Breast epithelium (tissue), 3 donors: ENCODE measurements around the gene LY6G5B.

ENCODE experiments used
- POLR2AphosphoS5 ChIP-seq, 3 donors: sonication (generic); formaldehyde crosslinking; IDR thresholded peaks; one replicate each; pipeline ENCODE4 v1.6.1; 2017; ENCODE audit warnings: antibody characterized with exemption in 3 of 3
- TF ChIP-seq, protein P1 (sequence below), 3 donors: fragments of 450-650 bp; IDR thresholded peaks; one replicate each; pipeline ENCODE4 v1.5.1; 2016 to 2017; ENCODE audit warnings: antibody characterized with exemption in 3 of 3, mild to moderate bottlenecking in 3 of 3, moderate library complexity in 3 of 3

DNA sequence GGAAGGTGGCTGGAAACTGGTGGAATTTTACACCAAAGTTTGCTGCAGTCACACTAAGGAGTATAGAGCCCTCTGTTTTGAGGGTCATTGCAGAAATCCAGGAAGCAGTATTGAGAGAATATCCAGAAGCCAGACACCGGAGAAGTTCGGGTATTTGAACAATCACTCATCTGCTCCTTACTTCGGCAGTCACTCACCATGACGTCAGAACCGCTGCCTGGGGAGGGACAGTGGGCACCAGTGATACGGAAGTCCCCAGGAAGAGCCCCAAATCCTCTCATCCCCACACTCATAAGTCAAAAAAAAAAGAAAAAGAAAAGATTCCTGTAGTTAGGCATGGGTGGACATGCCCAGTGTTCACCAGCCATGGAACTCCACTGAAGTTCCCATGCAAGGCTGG lies 7.1 kb downstream of the LY6G5B start:
- TF ChIP-seq, protein P1, sequence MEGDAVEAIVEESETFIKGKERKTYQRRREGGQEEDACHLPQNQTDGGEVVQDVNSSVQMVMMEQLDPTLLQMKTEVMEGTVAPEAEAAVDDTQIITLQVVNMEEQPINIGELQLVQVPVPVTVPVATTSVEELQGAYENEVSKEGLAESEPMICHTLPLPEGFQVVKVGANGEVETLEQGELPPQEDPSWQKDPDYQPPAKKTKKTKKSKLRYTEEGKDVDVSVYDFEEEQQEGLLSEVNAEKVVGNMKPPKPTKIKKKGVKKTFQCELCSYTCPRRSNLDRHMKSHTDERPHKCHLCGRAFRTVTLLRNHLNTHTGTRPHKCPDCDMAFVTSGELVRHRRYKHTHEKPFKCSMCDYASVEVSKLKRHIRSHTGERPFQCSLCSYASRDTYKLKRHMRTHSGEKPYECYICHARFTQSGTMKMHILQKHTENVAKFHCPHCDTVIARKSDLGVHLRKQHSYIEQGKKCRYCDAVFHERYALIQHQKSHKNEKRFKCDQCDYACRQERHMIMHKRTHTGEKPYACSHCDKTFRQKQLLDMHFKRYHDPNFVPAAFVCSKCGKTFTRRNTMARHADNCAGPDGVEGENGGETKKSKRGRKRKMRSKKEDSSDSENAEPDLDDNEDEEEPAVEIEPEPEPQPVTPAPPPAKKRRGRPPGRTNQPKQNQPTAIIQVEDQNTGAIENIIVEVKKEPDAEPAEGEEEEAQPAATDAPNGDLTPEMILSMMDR (IDR thresholded peaks at IDR 0.05) = no peak
- no peak for TF ChIP-seq POLR2AphosphoS5 (IDR thresholded peaks at IDR 0.05)
